ENCODE results near the gene PNPLA2.
A peak's percentile ranks its signal among the peaks of the same experiment; 100 is the strongest.

PNPLA2 gene

DNA sequence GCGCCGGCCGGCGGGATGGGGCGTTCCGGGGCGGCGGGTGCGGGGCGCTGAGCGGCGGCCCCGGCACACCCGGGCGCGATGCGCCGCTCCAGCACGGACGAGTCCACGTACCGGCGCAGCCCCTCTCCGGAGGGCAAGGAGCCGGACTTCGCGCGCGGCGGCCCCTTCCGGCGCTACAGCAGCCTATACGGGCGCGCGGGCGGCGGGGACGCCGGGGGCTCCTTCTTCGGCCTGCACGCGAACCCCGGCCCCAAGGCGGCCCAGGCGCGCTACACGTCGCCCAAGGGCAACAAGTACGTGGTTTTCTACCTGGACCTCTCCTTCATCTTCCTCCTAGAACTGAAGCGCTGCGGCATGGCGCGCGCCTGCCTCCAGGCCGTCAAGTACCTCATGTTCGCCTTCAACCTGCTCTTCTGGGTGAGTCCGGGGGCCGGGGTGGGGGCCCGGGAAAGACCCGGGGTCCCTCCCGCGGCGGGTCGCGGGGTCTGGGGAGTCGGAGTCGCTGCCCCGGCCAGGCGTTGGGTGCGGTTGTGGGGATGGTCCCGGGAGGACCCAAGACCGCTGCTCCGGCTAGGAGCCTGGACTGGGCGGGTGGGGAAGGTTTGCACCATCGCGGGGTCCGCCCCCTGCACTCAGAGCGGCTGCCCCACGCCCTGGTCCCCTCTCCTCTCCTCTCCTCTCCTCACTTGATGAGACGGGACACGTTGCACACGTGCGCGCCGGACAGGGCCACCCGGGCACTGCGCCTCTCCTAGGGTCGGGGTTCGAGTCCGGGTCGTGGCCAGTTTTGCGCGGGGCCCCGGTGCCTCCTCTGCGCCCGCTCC is 31.4 kb downstream of the PNPLA2 start:
- DNase-seq = no peak
- Mint-ChIP-seq H3K4me1 (peaks cover 16% of the 10 kb centered on the region), H3K9me3 (no peaks in the 10 kb centered on the region), H3K27ac (no peak overlapping the region), H3K27me3 (ENCODE audit: low read depth, poor library complexity) (peaks cover 32% of the 10 kb centered on the region), H3K36me3 (ENCODE audit: low read depth) (no peaks in the 10 kb centered on the region), H3K4me3 (peak overlapping the region; percentile 79)
- TF ChIP-seq, protein P1, sequence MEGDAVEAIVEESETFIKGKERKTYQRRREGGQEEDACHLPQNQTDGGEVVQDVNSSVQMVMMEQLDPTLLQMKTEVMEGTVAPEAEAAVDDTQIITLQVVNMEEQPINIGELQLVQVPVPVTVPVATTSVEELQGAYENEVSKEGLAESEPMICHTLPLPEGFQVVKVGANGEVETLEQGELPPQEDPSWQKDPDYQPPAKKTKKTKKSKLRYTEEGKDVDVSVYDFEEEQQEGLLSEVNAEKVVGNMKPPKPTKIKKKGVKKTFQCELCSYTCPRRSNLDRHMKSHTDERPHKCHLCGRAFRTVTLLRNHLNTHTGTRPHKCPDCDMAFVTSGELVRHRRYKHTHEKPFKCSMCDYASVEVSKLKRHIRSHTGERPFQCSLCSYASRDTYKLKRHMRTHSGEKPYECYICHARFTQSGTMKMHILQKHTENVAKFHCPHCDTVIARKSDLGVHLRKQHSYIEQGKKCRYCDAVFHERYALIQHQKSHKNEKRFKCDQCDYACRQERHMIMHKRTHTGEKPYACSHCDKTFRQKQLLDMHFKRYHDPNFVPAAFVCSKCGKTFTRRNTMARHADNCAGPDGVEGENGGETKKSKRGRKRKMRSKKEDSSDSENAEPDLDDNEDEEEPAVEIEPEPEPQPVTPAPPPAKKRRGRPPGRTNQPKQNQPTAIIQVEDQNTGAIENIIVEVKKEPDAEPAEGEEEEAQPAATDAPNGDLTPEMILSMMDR (IDR thresholded peaks at IDR 0.05) = no peak

DNA sequence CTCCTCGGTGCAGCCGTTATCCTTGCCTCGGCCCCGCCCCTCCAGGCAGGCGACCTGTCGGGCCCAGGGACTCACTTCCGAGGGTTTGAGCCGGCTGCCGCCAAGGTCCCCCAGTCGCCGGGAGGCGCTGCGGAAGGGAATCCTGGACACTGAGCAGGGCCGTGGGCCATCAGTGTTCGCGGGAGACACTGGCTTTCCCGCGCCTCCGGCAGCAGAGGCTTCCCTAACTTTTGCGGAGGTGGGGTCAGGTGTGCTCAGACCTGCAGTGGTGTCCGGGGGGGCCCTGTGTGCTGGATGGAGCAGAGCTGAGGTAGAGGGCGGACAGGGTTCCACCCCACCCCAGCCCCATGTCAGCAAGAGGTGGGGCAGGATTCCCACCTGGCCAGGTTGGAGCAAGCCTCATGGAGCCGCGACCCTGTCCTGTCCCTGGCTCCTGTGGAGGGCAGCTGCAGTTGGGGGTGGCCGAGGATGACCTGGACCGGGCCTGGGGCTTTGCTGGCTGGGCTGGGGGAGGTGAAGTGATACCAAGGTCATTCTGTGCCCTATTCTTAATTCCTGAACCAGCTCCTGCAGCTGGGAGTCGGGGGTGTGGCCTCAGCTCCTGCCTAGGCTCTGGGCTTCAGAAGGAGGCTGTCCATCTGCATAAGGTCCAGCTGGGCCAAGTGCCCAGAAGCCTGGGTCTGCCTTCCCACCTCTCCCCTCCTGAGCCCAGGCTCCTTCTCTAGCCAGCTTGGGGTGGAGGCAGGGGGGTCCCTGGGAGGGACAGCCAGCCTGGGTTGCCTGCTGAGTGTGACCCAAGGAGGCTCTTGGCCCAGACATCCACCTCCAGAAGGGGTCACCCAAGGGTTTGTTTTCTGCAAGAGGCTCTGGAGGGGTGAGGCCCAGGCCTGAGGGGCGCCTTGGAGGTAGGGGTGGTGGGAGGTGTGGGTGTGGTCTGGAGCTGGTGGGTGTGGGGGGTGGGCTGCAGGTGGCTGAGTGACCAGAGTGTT is 32.4 kb downstream of the PNPLA2 start:
- peak; percentile 56 for DNase-seq
- Mint-ChIP-seq H3K4me1 (peaks cover 11% of the 10 kb centered on the region), H3K27ac (no peak overlapping the region), H3K36me3 (ENCODE audit: low read depth) (no peaks in the 10 kb centered on the region), H3K4me3 (peak overlapping the region; percentile 70), H3K27me3 (ENCODE audit: low read depth, poor library complexity) (peaks cover 32% of the 10 kb centered on the region), H3K9me3 (no peaks in the 10 kb centered on the region)
- TF ChIP-seq, protein P1 (IDR thresholded peaks at IDR 0.05) = no peak

DNA sequence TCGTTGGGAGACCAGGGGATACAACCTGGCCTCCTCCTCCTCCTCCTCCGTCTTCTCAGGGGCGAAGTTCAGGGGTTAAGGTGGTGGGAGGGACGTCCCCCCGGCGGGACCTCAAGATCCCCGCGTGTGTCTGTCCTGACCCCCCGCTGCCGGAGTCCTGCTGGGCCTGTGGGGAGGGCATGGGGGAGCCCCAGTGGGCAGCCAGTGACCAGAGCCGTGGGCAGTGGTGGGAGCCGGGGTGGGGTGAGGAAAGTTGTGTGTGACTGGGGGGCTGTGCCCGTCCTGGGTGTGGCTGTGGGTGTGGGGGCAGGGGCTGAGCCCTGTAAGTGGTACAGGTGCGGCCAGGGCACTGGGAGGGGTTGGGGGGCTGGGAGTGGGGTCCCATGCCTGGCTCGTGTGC is 34.0 kb downstream of the PNPLA2 start:
- DNase-seq = no peak
- Mint-ChIP-seq H3K36me3 (ENCODE audit: low read depth) (no peaks in the 10 kb centered on the region), H3K27me3 (ENCODE audit: low read depth, poor library complexity) (peaks cover 22% of the 10 kb centered on the region), H3K4me3 (peak overlapping the region; percentile 30), H3K9me3 (no peaks in the 10 kb centered on the region), H3K4me1 (peaks cover 17% of the 10 kb centered on the region), H3K27ac (no peak overlapping the region)
- TF ChIP-seq, protein P1 (IDR thresholded peaks at IDR 0.05) = no peak

DNA sequence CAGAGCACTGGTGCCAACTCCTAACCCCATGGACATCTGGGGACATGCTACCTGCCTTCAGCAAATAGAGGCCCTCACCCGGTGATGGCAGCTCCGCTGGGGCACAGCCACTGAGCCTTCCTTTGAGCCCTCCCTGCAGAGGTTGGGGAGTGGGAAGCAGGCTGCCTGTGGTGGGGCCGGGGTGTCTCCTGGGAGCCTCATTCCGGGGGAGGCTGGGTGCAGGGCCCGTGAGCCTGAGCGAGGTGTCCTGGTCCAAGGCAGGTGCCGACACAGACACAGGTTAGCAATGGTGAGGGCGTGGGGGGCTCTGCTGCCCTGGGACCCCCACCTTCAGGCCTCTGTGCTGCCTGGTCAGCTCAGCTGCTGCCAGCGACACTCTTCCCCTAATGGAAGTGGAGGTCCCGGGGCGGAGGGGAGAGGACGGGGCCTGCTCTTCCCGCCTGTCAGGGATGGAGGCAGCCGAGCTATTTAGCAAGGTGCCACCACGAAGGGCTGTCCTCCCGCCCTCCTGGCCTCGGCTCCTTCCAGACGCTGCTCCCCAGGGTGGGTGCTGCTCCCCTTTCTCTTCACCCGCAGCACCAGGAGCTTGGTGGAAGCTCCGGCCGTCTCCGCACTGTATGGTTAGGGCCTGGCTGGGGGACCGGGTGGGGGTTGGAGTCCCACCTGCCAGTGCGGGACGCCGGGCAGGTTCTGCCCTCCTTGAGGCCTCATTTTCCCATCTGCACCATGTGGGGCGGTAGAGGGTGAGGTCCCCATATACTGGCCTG is 35.2 kb downstream of the PNPLA2 start:
- H3K4me1 Mint-ChIP-seq = peaks cover 24% of the 10 kb centered on the region

More for the DNA sequence above, 35.2 kb downstream of the PNPLA2 start:
- Mint-ChIP-seq H3K27me3 (ENCODE audit: low read depth, poor library complexity) (peaks cover 15% of the 10 kb centered on the region), H3K27ac (no peak overlapping the region), H3K9me3 (no peaks in the 10 kb centered on the region), H3K36me3 (ENCODE audit: low read depth) (no peaks in the 10 kb centered on the region), H3K4me3 (no peak overlapping the region)
- DNase-seq = no peak
- TF ChIP-seq, protein P1 (IDR thresholded peaks at IDR 0.05) = no peak

All from nephron progenitor cell (in vitro differentiated cells).